ENCODE data around the gene CFAP90.

CFAP90 gene

DNA sequence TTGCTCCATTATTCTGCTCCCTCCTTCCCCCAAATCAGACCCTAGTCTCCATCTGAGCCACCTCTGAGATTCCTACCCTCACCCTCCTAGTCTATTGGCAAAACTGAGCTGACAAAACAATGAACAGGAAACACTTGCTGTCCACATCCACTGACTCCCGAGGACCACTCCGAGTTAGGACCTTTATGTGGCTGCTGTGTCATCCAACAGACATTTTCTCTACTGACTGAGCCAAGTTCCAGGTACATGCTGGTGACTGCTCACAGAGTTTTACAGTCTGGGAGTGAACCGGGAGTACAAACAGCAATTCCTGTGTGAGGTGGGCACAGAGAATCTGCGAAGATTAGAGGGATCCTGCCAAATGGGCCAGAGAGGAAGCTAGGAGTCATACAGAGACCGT, 39.2 kb downstream of the CFAP90 start:
- H3K27me3 ChIP-seq (ENCODE audit: insufficient read depth, low read length, poor library complexity), result no peaks in the 10 kb centered on the region
- DNase-seq, result no peak
- H2BK15ac ChIP-seq (replicated peaks; ENCODE audit: low read depth), result no peak overlapping the region
- H3K4ac ChIP-seq (ENCODE audit: low read depth, low read length), result no peak overlapping the region
- H3K79me1 ChIP-seq (ENCODE audit: low read length), result no peaks in the 10 kb centered on the region
- H2BK5ac ChIP-seq (ENCODE audit: low read length), result no peak overlapping the region
- H4K8ac ChIP-seq (ENCODE audit: low read depth, low read length), result no peak overlapping the region
- peaks cover 2% of the 10 kb centered on the region for H3K36me3 ChIP-seq (ENCODE audit: control insufficient read depth, insufficient read depth, low read length)
- no peak overlapping the region for H3K56ac ChIP-seq (ENCODE audit: low read length)
- H2AK5ac ChIP-seq (ENCODE audit: low read length), result no peak overlapping the region
- no CpG with 5 or more reads among the region's 5 CpGs for WGBS (ENCODE audit: extremely low coverage, insufficient coverage, low lambda C conversion rate)
- no peak overlapping the region for H4K5ac ChIP-seq (ENCODE audit: low read length)
- no peak overlapping the region for H2BK120ac ChIP-seq (ENCODE audit: low read depth, low read length)
- H3K4me2 ChIP-seq (ENCODE audit: low read length), result no peak overlapping the region
- no peaks in the 10 kb centered on the region for H3K79me2 ChIP-seq (ENCODE audit: control insufficient read depth, insufficient read depth, low read length)
- H3K18ac ChIP-seq (ENCODE audit: low read length), result no peak overlapping the region
- H3K23ac ChIP-seq (ENCODE audit: low read length), result no peak overlapping the region
- no peak overlapping the region for H3K9ac ChIP-seq (ENCODE audit: low read length)
- H3K4me3 ChIP-seq (ENCODE audit: low read length), result no peak overlapping the region
- no peak overlapping the region for H3K27ac ChIP-seq (ENCODE audit: low read depth, low read length)
- peaks cover 2% of the 10 kb centered on the region for H3K4me1 ChIP-seq (ENCODE audit: control insufficient read depth, low read depth, low read length)

DNA sequence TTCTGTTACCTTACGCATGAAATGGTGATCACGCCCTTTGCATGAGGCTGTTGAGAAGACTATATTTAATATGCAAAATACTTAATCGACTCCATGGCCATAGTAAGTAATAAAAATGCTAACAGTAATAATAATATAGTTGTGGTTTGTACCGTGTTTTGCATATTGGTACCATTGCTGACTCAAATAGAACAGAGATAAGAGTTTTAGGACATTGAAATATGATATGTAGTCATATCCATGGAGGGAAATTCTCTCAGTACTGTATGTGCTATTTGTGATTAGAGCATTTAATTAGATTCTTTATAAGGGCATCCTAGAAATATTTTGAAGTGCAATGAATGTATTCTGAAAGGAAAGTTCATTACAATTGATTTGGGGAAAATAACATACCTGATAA, 41.9 kb downstream of the CFAP90 start:
- no peak overlapping the region for H3K18ac ChIP-seq (ENCODE audit: low read length)
- H2BK5ac ChIP-seq (ENCODE audit: low read length), result no peak overlapping the region
- H2BK120ac ChIP-seq (ENCODE audit: low read depth, low read length), result no peak overlapping the region
- H4K8ac ChIP-seq (ENCODE audit: low read depth, low read length), result no peak overlapping the region
- H2AK5ac ChIP-seq (ENCODE audit: low read length), result no peak overlapping the region
- no peaks in the 10 kb centered on the region for H3K4me1 ChIP-seq (ENCODE audit: control insufficient read depth, low read depth, low read length)
- H3K9ac ChIP-seq (ENCODE audit: low read length), result no peak overlapping the region
- WGBS (ENCODE audit: extremely low coverage, insufficient coverage, low lambda C conversion rate), result no CpG with 5 or more reads among the region's 4 CpGs
- no peak overlapping the region for H3K4ac ChIP-seq (ENCODE audit: low read depth, low read length)
- H3K79me1 ChIP-seq (ENCODE audit: low read length), result no peaks in the 10 kb centered on the region
- no peak for DNase-seq
- H3K56ac ChIP-seq (ENCODE audit: low read length), result no peak overlapping the region
- H3K79me2 ChIP-seq (ENCODE audit: control insufficient read depth, insufficient read depth, low read length), result no peaks in the 10 kb centered on the region
- no peak overlapping the region for H3K4me2 ChIP-seq (ENCODE audit: low read length)
- H3K27ac ChIP-seq (ENCODE audit: low read depth, low read length), result no peak overlapping the region
- no peak overlapping the region for H3K23ac ChIP-seq (ENCODE audit: low read length)
- peaks cover 2% of the 10 kb centered on the region for H3K36me3 ChIP-seq (ENCODE audit: control insufficient read depth, insufficient read depth, low read length)
- no peaks in the 10 kb centered on the region for H3K27me3 ChIP-seq (ENCODE audit: insufficient read depth, low read length, poor library complexity)
- no peak overlapping the region for H2BK15ac ChIP-seq (replicated peaks; ENCODE audit: low read depth)
- no peak overlapping the region for H4K5ac ChIP-seq (ENCODE audit: low read length)
- H3K4me3 ChIP-seq (ENCODE audit: low read length), result no peak overlapping the region

DNA sequence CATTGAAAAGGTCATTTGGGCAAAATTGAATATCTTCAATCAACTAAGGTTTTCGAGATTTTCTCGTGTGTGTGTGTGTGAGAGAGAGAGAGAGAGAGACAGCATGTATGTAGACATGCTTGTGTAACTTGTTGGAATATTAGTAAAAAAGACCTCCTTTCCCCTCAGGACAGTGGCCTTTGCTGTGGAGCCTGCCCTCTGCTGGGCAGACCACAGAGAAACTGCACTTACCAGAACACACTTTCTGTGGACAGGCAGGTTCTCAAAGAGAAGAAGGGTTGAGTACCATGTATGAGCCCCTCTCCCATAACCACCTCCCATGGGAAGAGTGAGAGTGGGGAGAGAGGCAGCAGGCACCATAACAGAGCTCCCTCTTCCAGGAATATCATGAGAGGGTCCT, 45.6 kb downstream of the CFAP90 start:
- peak; percentile 39 for DNase-seq

DNA sequence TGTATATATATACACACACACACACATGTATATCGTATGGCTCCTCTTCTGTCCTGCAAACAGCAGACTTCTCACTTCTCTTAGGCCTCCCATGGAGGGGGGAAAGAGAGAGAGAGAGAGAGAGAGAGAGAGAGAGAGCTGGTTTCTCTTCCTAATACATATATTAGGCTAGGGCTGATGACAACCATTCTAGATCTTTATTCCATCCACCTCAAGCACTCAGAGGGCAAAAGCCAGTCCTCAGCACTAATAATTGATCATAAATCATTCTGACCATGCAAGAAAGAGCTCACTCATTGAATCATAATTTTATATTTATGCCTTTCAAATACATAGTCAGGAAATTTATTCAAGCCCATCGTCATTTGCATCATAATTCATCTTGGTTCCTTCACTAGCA, 47.0 kb downstream of the CFAP90 start:
- Histone ChIP-seq H4K5ac (ENCODE audit: low read length) (no peak overlapping the region), H4K8ac (ENCODE audit: low read depth, low read length) (no peak overlapping the region), H3K4me1 (ENCODE audit: control insufficient read depth, low read depth, low read length) (no peaks in the 10 kb centered on the region), H3K79me2 (ENCODE audit: control insufficient read depth, insufficient read depth, low read length) (no peaks in the 10 kb centered on the region), H2AK5ac (ENCODE audit: low read length) (no peak overlapping the region), H2BK15ac (replicated peaks; ENCODE audit: low read depth) (no peak overlapping the region), H3K4ac (ENCODE audit: low read depth, low read length) (no peak overlapping the region), H2BK5ac (ENCODE audit: low read length) (no peak overlapping the region), H3K18ac (ENCODE audit: low read length) (no peak overlapping the region), H3K4me2 (ENCODE audit: low read length) (no peak overlapping the region), H3K9ac (ENCODE audit: low read length) (no peak overlapping the region), H3K23ac (ENCODE audit: low read length) (no peak overlapping the region), H3K27ac (ENCODE audit: low read depth, low read length) (no peak overlapping the region), H3K79me1 (ENCODE audit: low read length) (no peaks in the 10 kb centered on the region), H3K4me3 (ENCODE audit: low read length) (no peak overlapping the region), H2BK120ac (ENCODE audit: low read depth, low read length) (no peak overlapping the region), H3K27me3 (ENCODE audit: insufficient read depth, low read length, poor library complexity) (no peaks in the 10 kb centered on the region), H3K36me3 (ENCODE audit: control insufficient read depth, insufficient read depth, low read length) (peaks cover 2% of the 10 kb centered on the region), H3K56ac (ENCODE audit: low read length) (no peak overlapping the region)
- DNase-seq, result no peak
- WGBS (ENCODE audit: extremely low coverage, insufficient coverage, low lambda C conversion rate), result no CpG with 5 or more reads among the region's 2 CpGs

More for the DNA sequence above, 45.6 kb downstream of the CFAP90 start:
- Histone ChIP-seq H3K79me2 (ENCODE audit: control insufficient read depth, insufficient read depth, low read length) (no peaks in the 10 kb centered on the region), H3K18ac (ENCODE audit: low read length) (no peak overlapping the region), H2BK120ac (ENCODE audit: low read depth, low read length) (no peak overlapping the region), H2AK5ac (ENCODE audit: low read length) (no peak overlapping the region), H3K27ac (ENCODE audit: low read depth, low read length) (no peak overlapping the region), H3K4me2 (ENCODE audit: low read length) (no peak overlapping the region), H3K56ac (ENCODE audit: low read length) (no peak overlapping the region), H3K23ac (ENCODE audit: low read length) (no peak overlapping the region), H3K79me1 (ENCODE audit: low read length) (no peaks in the 10 kb centered on the region), H2BK15ac (replicated peaks; ENCODE audit: low read depth) (no peak overlapping the region), H2BK5ac (ENCODE audit: low read length) (no peak overlapping the region), H3K27me3 (ENCODE audit: insufficient read depth, low read length, poor library complexity) (no peaks in the 10 kb centered on the region), H4K5ac (ENCODE audit: low read length) (no peak overlapping the region), H3K9ac (ENCODE audit: low read length) (no peak overlapping the region), H3K4ac (ENCODE audit: low read depth, low read length) (no peak overlapping the region), H3K4me3 (ENCODE audit: low read length) (no peak overlapping the region), H3K36me3 (ENCODE audit: control insufficient read depth, insufficient read depth, low read length) (peaks cover 2% of the 10 kb centered on the region), H4K8ac (ENCODE audit: low read depth, low read length) (no peak overlapping the region), H3K4me1 (ENCODE audit: control insufficient read depth, low read depth, low read length) (no peaks in the 10 kb centered on the region)
- no CpG with 5 or more reads among the region's 2 CpGs for WGBS (ENCODE audit: extremely low coverage, insufficient coverage, low lambda C conversion rate)

DNA sequence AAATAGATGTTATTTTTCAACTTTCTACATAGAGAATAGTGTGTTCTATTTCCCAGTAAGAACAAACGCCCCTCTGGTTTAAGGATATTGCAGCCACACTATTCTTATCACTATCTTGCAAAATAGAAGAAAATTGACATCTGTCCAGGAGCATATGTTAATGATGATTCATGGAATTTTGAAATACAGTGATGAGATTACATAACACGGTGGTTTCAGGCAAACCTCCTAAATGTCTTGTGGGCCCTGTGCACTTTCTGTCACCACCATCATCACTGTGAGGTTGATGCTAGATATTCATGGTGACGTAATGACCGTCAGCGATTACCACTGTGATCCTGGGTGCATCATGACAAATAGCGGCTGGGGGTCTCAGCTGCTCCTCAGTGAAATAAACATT, 48.1 kb downstream of the CFAP90 start:
- H3K79me2 ChIP-seq (ENCODE audit: control insufficient read depth, insufficient read depth, low read length), result no peaks in the 10 kb centered on the region
- H3K9ac ChIP-seq (ENCODE audit: low read length), result no peak overlapping the region
- no peak overlapping the region for H4K8ac ChIP-seq (ENCODE audit: low read depth, low read length)
- H2BK15ac ChIP-seq (replicated peaks; ENCODE audit: low read depth), result no peak overlapping the region
- no peak overlapping the region for H3K18ac ChIP-seq (ENCODE audit: low read length)
- no peak overlapping the region for H3K27ac ChIP-seq (ENCODE audit: low read depth, low read length)
- H4K5ac ChIP-seq (ENCODE audit: low read length), result no peak overlapping the region
- H3K4me3 ChIP-seq (ENCODE audit: low read length), result no peak overlapping the region
- H3K4ac ChIP-seq (ENCODE audit: low read depth, low read length), result no peak overlapping the region
- peaks cover 2% of the 10 kb centered on the region for H3K36me3 ChIP-seq (ENCODE audit: control insufficient read depth, insufficient read depth, low read length)
- no peak overlapping the region for H3K23ac ChIP-seq (ENCODE audit: low read length)
- no peak overlapping the region for H2BK5ac ChIP-seq (ENCODE audit: low read length)
- no peak overlapping the region for H3K4me2 ChIP-seq (ENCODE audit: low read length)
- no peaks in the 10 kb centered on the region for H3K4me1 ChIP-seq (ENCODE audit: control insufficient read depth, low read depth, low read length)
- no peak overlapping the region for H3K56ac ChIP-seq (ENCODE audit: low read length)
- H3K79me1 ChIP-seq (ENCODE audit: low read length), result no peaks in the 10 kb centered on the region
- no peak overlapping the region for H2BK120ac ChIP-seq (ENCODE audit: low read depth, low read length)
- no CpG with 5 or more reads among the region's 6 CpGs for WGBS (ENCODE audit: extremely low coverage, insufficient coverage, low lambda C conversion rate)
- H2AK5ac ChIP-seq (ENCODE audit: low read length), result no peak overlapping the region
- no peaks in the 10 kb centered on the region for H3K27me3 ChIP-seq (ENCODE audit: insufficient read depth, low read length, poor library complexity)
- DNase-seq, result no peak

DNA sequence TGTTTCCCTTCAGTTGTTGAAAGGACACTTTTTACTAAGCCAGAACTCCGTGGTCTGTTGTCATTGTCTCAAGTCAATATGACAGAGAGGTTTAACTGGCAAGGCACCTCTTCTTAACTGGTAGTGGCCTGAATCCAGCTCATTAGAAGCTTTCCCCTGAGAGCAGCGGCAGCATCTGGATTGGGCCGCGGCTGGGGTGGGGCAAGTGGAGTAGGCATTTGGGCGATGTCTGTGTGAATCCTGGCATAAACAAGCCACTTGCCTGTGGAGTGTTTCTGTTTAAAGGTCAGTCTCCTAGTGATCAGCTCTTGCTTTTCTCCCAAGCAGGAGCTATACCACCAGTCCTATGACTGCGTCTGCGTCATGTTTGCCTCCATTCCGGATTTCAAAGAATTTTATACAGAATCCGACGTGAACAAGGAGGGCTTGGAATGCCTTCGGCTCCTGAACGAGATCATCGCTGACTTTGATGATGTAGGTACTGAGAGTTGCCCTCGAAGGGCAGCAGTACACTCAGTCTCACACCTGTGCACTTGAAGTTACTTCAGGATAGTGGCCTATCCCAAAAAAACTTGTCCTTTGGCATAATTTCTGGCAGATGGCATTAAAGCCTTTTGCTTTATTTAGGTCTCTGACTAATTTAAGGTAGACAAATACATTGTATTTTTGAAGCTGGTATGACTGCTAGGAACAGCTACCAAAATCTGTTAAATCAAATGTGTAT, 48.9 kb downstream of the CFAP90 start:
- Histone ChIP-seq H3K36me3 (ENCODE audit: control insufficient read depth, insufficient read depth, low read length) (no peaks in the 10 kb centered on the region), H3K27me3 (ENCODE audit: insufficient read depth, low read length, poor library complexity) (no peaks in the 10 kb centered on the region), H3K9ac (ENCODE audit: low read length) (no peak overlapping the region), H2BK15ac (replicated peaks; ENCODE audit: low read depth) (no peak overlapping the region), H2BK5ac (ENCODE audit: low read length) (no peak overlapping the region), H3K4me2 (ENCODE audit: low read length) (no peak overlapping the region), H3K56ac (ENCODE audit: low read length) (no peak overlapping the region), H3K4me1 (ENCODE audit: control insufficient read depth, low read depth, low read length) (no peaks in the 10 kb centered on the region), H3K23ac (ENCODE audit: low read length) (no peak overlapping the region), H2BK120ac (ENCODE audit: low read depth, low read length) (no peak overlapping the region), H4K8ac (ENCODE audit: low read depth, low read length) (no peak overlapping the region), H3K79me2 (ENCODE audit: control insufficient read depth, insufficient read depth, low read length) (no peaks in the 10 kb centered on the region), H3K4me3 (ENCODE audit: low read length) (no peak overlapping the region), H4K5ac (ENCODE audit: low read length) (no peak overlapping the region), H3K27ac (ENCODE audit: low read depth, low read length) (no peak overlapping the region), H3K4ac (ENCODE audit: low read depth, low read length) (no peak overlapping the region), H2AK5ac (ENCODE audit: low read length) (no peak overlapping the region), H3K18ac (ENCODE audit: low read length) (no peak overlapping the region), H3K79me1 (ENCODE audit: low read length) (no peaks in the 10 kb centered on the region)
- no peak for DNase-seq
- no CpG with 5 or more reads among the region's 14 CpGs for WGBS (ENCODE audit: extremely low coverage, insufficient coverage, low lambda C conversion rate)

All from mesendoderm (in vitro differentiated cells).